ENCODE results near the gene RBM10.

Gene RBM10

DNA sequence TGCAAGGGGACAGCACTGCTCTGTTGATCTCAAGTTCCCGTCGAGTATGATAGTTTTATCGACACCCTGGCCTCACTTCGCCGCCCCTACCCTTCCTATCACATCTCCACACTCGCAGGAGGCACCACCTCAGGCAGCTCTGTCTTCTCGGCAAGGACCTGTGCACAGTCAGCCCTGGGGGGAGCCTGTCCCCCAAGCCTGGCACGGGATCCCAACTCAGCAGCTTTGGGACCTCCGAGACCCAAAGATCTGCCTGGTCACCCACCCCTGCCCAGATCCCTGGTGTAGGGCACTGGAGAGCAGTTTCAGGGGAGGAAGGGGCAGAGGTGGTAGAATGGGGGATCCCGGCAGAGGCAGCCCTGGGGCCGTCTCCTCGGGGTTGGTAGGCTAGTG is 30.6 kb downstream of the RBM10 start:
- no peak for DNase-seq (ENCODE audit: low spot score)

DNA sequence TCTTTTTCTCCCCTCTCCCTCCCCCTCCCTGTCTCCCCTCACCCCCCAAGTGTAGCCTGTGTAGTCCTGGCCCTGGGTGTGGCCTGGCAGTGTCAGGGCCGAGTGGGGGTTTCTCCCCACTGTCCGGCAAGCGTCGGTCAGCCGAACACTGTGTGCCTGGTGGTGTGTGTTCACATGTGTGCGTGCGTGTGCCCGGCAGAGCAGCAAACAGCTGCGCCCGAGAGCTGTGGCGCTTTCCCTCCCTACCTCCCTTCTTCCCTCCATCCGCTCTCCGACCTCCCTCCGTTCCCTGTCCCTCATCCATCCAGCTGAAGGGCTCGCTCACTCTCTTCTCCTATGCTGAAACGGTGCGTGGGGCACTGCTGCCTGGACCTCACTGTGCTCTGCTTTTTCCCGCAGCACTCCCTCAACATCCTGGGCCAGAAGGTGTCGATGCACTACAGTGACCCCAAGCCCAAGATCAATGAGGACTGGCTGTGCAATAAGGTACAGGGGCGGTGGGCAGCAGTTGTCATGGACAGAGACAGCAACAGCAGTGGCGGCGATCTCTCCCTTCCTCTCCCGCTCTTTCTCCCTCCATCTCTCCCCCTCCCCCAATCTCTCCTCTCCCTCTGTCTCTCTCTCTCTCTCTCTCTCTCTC is 31.2 kb downstream of the RBM10 start:
- DNase-seq (ENCODE audit: low spot score) = no peak

DNA sequence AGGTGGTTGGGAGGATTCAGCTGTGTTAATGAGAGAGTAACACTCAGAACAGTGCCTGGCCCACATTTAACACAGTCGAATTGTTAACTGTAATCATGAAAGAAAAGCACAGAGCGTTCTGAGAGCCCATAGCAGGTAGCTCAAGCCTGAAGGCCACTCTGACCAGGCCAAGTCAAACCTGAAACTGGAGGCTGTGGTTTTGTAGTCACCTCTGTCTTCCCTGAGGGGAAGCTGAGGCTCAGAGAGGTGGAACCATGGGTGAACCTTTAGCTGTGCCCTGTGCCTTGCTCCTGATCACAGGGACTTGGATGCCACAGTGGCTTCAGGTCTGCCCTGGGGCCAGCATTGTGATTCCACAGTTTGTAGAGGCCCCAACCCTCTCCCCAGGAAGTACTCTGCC is 32.1 kb downstream of the RBM10 start:
- no peak for DNase-seq (ENCODE audit: low spot score)

DNA sequence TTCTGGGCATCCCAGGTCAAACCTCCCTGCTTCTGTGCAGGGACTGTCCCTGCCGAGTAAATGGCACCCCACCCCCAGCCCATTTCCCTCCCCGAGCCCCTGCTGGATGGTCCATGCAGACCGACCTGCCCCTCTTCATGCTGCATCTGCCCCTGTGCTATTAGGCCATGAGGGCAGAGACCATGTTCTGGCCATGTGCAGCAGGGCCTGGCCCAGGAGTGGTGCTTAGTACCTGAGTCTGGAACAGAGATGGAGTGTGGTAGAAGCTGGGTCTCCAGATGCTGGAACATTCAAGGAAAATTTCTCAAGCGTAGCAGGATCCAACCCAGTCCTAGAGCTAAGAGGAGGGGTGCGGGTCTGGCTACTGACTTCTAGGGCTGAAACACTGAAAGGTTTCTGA is 33.3 kb downstream of the RBM10 start:
- no peak for DNase-seq (ENCODE audit: low spot score)

DNA sequence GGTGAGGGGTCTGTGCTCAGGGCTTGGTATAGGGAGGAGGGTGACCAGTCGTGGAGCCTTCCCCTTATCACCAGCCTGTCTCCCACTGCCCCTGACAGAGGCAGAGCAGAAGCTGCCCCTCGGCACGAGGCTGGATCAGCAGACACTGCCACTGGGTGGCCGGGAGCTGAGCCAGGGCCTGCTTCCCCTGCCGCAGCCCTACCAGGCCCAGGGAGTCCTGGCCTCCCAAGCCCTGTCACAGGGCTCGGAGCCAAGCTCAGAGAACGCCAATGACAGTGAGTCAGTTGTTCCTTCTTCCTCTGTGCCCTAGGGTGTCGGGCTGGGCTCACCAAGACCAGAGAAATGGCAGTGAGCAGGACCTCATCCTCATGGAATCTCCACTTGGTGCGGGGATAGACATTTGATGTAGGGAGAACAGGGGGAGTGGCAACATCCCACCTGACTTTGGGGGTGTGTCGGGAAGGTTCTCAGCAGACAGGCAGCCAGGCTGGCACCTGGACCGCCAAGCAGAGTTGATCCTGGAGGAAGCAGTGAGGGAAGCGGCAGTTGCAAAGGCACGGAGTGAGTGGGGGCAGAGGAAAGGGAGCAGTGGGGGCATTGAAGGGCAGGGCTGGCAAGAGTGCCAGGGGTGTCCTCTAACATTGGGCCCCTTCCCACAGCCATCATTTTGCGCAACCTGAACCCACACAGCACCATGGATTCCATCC is 34.4 kb downstream of the RBM10 start:
- no peak for DNase-seq (ENCODE audit: low spot score)

DNA sequence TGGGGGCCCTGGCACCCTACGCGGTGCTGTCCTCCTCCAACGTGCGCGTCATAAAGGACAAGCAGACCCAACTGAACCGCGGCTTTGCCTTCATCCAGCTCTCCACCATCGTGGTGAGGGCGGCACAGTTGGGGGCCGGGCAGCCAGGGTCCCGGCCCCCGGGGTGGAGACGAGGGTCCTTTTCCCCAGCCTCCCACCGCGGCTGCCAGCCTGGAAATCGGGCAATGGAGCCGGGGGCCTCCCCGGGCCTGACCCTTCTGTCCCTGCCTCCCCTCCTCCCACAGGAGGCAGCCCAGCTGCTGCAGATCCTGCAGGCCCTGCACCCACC is 34.9 kb downstream of the RBM10 start:
- no peak for DNase-seq (ENCODE audit: low spot score)

DNA sequence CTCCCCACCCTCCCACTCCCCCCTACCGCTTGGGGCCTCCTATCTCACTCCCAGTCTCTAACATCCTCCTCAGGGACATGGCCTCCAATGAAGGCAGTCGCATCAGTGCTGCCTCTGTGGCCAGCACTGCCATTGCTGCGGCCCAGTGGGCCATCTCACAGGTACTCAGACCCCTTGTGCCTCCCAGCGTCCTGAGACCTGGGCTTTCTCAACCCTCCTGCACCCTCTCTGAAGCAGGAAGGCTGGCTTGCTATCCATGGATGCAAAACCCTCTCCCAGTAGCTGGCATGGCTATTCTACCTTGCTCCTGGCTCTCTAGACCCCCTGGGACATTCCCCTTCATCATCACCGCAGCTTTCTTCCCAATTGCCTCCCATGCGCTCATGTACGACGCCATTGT is 35.3 kb downstream of the RBM10 start:
- no peak for DNase-seq (ENCODE audit: low spot score)

DNA sequence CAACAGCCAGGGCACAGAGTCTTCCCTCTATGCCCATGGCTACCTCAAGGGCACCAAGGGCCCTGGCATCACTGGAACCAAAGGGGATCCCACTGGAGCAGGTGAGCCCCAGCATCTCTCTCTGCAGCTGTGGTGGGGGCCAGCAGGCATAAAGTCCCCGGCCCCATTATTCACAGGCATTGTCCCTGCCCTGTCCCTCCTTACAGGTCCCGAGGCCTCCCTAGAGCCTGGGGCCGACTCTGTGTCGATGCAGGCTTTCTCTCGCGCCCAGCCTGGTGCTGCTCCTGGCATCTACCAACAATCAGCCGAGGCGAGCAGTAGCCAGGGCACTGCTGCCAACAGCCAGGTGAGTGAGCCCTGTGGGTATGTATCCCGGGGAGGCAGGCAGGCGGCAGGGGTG is 36.3 kb downstream of the RBM10 start:
- DNase-seq (ENCODE audit: low spot score) = no peak

DNA sequence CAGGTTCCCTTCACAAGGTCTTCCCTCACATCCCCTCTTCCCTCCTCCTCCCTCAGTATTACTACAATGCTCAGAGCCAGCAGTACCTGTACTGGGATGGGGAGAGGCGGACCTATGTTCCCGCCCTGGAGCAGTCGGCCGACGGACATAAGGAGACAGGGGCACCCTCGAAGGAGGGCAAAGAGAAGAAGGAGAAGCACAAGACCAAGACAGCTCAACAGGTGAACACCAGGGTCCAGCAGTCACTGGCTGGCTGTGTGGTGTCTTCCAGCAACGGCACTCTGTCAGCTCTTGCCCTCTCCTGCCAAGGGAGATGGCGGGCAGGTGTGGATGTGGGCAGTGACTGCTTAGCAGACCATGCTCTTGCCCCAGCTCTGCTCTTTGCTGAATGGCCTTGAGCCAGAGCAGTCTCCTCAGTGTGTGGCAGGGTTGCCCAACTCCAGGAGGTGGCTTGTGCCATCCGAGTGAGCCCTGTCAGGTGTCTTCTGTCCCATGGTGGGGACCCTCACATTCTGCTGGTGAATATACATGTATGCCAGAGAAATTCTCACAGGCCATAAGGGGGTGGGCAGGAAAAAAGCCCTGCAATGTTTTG is 37.2 kb downstream of the RBM10 start:
- DNase-seq (ENCODE audit: low spot score) = no peak

DNA sequence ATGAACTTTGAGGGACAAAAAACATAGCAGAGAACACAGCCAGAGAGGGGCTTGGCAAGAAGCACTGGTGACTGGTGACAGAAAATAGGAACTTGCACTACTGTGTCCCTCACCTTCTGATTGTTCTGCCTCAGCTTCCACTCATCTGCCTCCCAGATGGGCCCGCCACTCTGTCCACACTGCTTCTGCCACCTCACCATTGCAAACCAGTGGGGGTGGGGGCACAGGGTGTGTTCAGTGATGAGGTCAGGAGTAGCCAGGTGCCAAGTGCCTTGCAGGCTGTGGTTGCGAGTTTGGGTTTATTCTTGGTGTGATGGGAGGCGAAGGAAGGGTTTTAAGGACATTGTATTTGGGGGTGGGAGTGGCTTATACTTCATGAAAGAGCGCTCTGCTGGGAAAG is 39.5 kb downstream of the RBM10 start:
- DNase-seq (ENCODE audit: low spot score) = no peak

DNA sequence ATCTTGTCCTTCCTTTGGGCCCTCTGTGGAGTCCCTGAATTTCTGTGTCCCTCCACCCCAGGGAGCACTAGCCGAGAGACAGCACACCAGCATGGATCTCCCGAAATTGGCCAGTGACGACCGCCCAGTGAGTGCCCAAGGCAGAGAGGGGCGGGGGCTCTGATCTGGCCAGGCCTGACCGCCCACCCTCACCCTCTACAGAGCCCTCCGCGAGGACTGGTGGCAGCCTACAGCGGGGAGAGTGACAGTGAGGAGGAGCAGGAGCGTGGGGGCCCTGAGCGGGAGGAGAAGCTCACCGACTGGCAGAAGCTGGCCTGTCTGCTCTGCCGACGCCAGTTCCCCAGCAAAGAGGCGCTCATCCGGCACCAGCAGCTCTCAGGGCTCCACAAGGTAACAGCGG is 40.2 kb downstream of the RBM10 start:
- DNase-seq (ENCODE audit: low spot score) = no peak

DNA sequence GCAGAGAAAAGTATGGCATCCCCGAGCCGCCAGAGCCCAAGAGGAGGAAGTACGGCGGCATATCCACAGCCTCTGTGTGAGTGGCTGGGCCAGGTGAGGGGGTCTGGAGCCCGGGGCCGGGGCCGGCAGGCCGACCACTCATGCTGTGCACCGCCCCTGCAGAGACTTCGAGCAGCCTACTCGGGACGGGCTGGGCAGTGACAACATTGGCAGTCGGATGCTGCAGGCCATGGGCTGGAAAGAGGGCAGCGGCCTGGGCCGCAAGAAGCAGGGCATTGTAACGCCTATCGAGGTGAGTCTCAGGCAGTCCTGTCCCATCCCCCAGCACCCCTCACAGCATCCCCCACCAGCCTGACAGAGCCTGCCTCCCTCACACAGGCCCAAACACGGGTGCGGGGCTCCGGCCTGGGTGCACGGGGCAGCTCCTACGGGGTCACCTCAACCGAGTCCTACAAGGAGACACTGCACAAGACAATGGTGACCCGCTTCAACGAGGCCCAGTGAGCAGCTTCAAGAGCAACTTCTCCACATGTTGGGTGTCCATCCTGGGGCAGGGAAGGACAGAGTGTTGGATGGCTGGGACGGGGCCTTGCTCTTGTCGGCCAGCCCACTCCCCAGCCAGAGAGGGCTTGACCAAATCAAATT is 41.2 kb downstream of the RBM10 start:
- no peak for DNase-seq (ENCODE audit: low spot score)

DNA sequence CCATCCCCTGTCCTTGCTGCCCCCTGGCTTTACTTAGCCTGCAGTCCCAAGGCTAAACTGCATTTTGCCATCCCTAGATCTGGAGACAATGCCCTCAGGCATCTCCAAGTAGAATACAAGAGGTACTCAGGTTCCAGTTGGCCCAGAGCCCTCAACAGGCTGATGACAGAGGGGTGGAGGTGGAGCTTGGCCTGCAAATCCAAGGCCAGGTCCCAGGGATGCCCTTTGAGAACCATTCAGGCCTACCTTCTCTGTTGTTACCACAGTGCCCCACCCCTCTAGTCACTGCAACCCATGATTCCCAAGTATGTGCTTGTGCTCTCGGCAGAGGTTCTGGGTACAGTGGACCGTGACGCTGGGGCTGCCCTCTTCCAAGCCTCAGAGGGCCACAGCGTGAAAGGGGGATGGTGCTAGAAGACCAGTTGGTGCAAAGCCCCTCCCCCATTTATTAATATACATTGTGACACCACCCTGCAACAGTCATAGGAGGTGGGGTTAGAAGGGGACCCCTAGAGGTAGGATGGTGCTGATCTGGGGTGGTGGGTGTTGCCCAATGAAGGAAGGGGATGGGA is 42.2 kb downstream of the RBM10 start:
- DNase-seq (ENCODE audit: low spot score) = peak; percentile 16

DNA sequence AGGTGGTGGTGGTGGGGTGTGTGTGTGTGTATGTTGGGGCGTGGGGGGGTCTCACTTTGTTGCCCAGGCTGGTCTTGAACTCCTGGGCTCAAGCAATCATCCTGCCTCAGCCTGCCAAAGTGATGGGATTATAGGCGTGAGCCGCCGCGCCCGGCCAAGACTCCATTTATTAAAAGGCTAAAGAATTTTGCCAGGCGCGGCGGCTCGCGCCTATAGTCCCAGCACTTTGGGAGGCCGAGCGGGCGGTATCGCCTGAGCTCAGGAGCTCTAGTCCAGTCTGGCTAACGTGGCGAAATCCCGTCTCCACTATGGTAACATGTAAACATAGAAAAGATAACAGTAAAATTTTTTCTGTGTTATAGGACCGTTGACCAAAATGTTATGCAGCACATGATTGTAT is 44.9 kb downstream of the RBM10 start:
- DNase-seq (ENCODE audit: low spot score) = no peak

DNA sequence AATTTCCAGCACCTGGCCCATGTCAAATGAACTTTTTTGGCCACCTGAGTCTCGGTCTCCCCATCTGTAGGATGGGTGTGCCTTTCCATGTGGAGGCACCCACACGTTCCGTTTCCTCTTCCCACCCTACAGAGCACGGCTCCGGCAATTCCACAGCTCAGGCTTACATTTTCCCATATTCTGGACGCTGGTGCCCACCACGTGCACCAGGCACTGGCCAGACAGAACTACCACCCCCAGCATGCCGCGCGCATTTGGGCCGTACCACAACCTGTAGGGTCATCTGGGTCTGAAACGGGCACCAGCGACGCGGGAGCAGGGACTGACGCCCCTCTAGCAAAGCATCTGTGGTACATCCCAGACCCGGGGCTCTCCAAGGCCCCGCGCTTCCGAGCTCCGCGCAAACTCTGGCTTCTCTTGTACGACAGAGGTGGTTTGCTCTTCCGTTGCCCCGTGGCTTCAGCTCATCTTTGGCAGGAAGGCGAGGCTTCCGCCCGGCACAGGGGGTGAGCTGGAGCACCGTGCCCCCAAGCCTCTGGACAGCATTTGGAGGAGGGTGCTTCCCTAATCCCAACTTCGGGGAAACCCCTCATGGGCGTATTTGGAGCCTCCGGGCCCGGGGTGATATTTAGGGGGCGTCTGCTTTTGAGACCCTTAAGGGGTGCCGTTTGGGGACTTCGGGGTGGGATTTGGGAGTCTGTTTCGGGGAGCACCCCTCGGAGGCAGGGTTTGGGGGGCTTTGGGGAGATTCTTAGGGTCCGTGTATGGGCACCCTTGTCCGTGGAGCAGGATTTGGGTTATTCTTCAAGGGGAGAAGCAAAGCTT is 45.6 kb downstream of the RBM10 start:
- DNase-seq (ENCODE audit: low spot score) = peak; percentile 93

DNA sequence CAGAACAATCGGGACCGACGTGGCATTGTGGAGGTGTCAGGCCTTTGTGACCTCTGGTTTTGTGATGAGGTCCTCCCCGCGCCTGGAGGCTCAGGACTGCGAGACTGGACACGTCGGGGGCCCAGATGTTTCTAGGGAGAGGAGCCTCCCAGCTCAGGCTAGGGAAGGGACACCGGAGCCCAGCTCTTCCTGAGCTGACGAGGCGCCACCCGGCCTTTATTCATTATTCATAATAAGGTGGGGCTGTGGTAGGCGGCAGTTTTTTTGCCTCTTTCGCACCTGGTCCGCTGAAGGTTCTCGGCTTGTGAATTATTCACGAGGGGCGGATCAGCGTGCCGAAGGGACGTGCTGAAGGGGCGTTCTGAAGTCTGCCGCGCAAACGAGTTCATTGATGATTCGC is 46.3 kb downstream of the RBM10 start:
- peak; percentile 80 for DNase-seq (ENCODE audit: low spot score)

DNA sequence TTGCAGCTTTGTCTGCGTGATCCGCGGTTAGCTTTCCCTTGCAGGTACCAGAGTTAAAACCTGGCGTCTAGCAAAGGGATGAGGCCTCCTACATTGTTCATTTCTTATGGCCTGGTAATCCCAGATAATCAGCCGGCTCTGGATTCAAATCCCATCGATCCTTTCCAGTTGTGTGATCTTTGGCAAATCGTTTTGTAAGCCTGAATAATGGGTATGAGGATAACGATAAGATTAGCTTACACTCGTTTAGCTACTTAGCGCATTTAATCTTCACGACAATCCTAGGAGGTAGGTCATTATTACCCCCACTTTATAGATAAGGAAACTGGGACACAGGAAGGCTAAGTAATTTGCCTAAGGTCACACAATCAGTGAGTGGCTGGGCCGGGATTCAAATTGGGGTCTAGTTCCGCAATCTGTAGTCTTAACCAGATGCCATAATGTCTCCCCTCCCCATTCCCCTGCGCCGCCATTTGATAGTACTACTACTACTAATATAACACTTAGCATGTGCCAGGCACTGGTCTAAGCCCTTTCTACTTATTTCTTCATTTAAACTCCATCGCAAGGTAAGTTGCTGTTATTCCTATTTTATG is 46.9 kb downstream of the RBM10 start:
- peak; percentile 48 for DNase-seq (ENCODE audit: low spot score)

DNA sequence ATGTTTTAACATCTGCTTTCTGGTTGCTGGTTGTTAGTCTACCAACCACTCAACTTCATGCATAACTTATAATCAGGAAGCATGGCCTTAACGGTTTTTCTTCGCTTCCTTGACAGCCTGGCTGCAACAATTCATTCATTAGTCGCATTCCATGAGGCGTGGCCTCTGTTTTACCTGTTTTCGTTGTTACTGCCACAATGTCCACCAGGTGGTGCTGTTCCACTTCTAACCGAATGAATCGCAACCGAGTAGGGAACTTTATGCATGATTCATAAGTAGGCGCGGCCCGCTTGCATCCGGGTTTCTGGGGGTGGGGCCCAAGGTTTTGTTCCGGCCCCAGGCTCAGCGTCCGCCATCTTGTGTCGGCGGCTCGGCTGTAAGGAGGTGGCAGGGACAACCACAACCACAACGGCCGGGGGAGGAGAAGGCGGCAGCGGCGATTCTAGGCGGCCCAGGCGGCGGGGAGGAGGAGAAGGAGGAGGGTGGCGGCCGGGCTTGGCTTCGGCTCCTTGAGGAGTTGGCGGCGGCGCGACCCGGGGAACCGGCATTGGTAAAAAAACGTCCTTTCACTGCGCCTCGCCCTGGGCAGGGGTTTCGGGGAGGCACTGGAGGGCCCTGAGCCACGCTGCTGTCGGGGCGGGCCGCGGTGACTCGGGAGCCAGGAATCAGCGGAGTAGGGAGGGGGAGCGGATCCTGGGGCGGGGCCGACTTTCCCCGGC is 48.6 kb downstream of the RBM10 start, which contains the start of gene UBA1:
TSS of gene UBA1 (plus strand) at position 355 of the 719 bp plus-strand sequence. CDS start 4,974 bp downstream, outside the sequence.
- DNase-seq (ENCODE audit: low spot score) = peak; percentile 96

DNA sequence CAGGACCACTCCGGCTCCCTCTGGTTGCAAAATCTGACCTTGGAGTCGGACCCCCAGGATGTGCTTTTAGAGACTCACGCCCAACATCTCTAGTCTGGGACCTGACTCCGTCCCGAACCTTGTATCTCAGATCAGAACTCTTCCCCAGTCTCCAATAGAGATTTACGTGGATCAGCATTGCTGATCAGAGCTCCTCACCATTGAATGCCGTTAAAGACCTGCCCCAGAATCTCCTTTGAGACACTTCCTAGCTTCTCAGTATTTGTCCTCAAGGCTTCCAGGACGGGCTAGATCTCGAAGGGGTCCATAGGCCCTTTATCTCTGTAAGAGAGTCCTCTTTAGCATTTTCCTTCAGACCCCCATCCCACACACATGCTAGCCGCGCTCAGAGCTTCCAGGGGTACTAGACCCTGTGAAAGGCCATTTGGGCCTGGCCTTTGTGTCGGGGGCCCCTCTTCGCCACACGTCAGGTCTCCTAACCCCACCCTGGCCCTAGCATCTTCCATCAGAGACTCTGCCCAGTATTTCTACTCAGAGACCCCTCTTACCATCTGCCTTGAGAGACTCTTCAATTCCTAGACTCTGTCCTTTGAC is 49.3 kb downstream of the RBM10 start:
- DNase-seq (ENCODE audit: low spot score) = peak; percentile 11

DNA sequence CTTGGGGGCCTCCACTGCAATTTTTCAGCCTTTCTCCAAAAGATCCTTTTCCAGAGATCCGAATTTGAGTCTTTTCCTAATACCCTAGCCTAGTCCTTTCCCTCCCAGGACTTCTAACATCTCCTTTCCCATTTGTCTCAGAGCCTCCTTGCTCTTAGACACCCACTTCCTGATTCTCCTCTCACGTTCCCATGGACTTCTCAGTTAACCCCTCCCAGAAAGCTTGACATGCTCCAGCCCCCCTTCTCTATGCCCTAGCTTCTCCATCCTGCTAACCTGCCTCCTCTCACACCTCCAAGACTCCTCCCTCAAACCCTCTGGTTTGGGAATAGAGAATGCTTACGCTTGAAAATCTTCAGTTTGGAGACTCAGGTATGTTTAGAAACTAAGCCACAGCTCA is 51.1 kb downstream of the RBM10 start:
- DNase-seq (ENCODE audit: low spot score) = no peak

Measured in NAMALWA (cell line).